HFF-Myc (cell line): ENCODE results near the gene PTPRCAP.
"Not testable (repeated sequence)": the region's sequence is repeated elsewhere in the genome, so short reads cannot be mapped to it uniquely, and the experiment has no call there.

Experiments
- DNase-seq: peaks from one replicate; pipeline ENCODE4 v3.0.0-alpha.2; 2011; ENCODE audit warnings: low read depth; ENCODE audit errors: extremely low read depth
- H3K4me3 ChIP-seq: replicated peaks from 2 replicates; pipeline ENCODE4 v1.5.1; 2011; ENCODE audit warnings: low read depth, mild to moderate bottlenecking, control low read depth, low read length
- CTCF ChIP-seq: IDR thresholded peaks from 2 replicates; pipeline ENCODE4 v1.5.1; 2012; ENCODE audit warnings: mild to moderate bottlenecking, low read depth, low read length, control low read depth; ENCODE audit errors: missing control alignments

The PTPRCAP gene

GRCh38 chr11:67406969-67407687 lies 30.4 kb downstream of the PTPRCAP start:
- H3K4me3 ChIP-seq = no peak overlapping the region
- DNase-seq = no peak
- TF ChIP-seq CTCF = no peak

GRCh38 chr11:67406420-67406968 lies 31.0 kb downstream of the PTPRCAP start:
- no peak overlapping the region for H3K4me3 ChIP-seq
- TF ChIP-seq CTCF = no peak
- DNase-seq = no peak

- no peak overlapping the region for H3K4me3 ChIP-seq
- DNase-seq = no peak
- no peak for TF ChIP-seq CTCF
Measured at GRCh38 chr11:67405688-67406339, 31.7 kb downstream of the PTPRCAP start.

GRCh38 chr11:67405196-67405567 lies 32.3 kb downstream of the PTPRCAP start:
- no peak overlapping the region for H3K4me3 ChIP-seq
- no peak for TF ChIP-seq CTCF
- DNase-seq = no peak

- DNase-seq = no peak
- no peak overlapping the region for H3K4me3 ChIP-seq
- no peak for TF ChIP-seq CTCF
Measured at GRCh38 chr11:67404515-67405195, 32.8 kb downstream of the PTPRCAP start.

GRCh38 chr11:67403085-67403484 lies 34.4 kb downstream of the PTPRCAP start:
- DNase-seq, H3K4me3 ChIP-seq: not testable (repeated sequence)

- not testable (repeated sequence) for DNase-seq
- peak overlapping the region; percentile 31 for H3K4me3 ChIP-seq
Measured at GRCh38 chr11:67402192-67402839, 35.2 kb downstream of the PTPRCAP start.
